Hepatocyte (in vitro differentiated cells): ENCODE results near the gene AMBP.

Source experiments
- CTCF ChIP-seq: fragments of 200-600 bp; sonication (generic); IDR thresholded peaks from 2 replicates; pipeline ENCODE4 v1.5.1; 2016; ENCODE audit warnings: antibody characterized with exemption, mild to moderate bottlenecking; ENCODE audit not compliant: poor library complexity
- EZH2phosphoT487 ChIP-seq: fragments of 200-600 bp; sonication (generic); IDR thresholded peaks from one replicate; pipeline ENCODE4 v1.6.1; 2018; ENCODE audit warnings: antibody characterized with exemption, mild to moderate bottlenecking, low read depth, moderate library complexity; ENCODE audit not compliant: unreplicated experiment, severe bottlenecking

GRCh38 chr9:114037961-114038723 lies 40.0 kb downstream of the AMBP start:
- TF ChIP-seq CTCF (no peak), EZH2phosphoT487 (no peak)
